HG03520 (cell line): Measurements from ENCODE around the gene ZNF722.
"Not testable (repeated sequence)": the region's sequence is repeated elsewhere in the genome, so short reads cannot be mapped to it uniquely, and the experiment has no call there.

Experiments used
- ATAC-seq: cut with Tn5 transposase; IDR thresholded peaks from one replicate; pipeline ENCODE4 v1.9.1; 2021; ENCODE audit warnings: mild to moderate bottlenecking, moderate library complexity; ENCODE audit not compliant: unreplicated experiment

Gene ZNF722

GRCh38 chr7:63998549-63998948, at the start of gene ZNF722:
TSS of gene ZNF722 (plus strand) at chr7:63998849. CDS start at chr7:63998962, 113 bp downstream.
- no peak for ATAC-seq

GRCh38 chr7:63953181-63953580, 45.5 kb upstream of the ZNF722 start:
- ATAC-seq = no peak

- no peak for ATAC-seq
Measured at GRCh38 chr7:63968629-63969028, 30.0 kb upstream of the ZNF722 start.

DNA sequence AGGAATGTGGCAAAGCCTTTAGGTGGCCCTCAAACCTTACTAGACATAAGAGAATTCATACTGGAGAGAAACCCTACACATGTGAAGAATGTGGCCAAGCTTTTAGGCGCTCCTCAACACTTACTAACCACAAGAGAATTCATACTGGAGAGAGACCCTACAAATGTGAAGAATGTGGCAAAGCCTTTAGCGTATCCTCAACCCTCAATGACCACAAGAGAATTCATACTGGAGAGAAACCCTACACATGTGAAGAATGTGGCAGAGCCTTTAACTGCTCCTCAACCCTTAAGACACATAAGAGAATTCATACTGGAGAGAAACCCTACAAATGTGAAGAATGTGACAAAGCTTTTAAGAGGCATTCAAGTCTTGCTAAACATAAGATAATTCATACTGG, 16.8 kb downstream of the ZNF722 start:
- not testable (repeated sequence) for ATAC-seq

- no peak for ATAC-seq
Measured at GRCh38 chr7:64035388-64035787, 36.7 kb downstream of the ZNF722 start.

GRCh38 chr7:64037095-64037494, 38.4 kb downstream of the ZNF722 start:
- ATAC-seq = no peak

DNA sequence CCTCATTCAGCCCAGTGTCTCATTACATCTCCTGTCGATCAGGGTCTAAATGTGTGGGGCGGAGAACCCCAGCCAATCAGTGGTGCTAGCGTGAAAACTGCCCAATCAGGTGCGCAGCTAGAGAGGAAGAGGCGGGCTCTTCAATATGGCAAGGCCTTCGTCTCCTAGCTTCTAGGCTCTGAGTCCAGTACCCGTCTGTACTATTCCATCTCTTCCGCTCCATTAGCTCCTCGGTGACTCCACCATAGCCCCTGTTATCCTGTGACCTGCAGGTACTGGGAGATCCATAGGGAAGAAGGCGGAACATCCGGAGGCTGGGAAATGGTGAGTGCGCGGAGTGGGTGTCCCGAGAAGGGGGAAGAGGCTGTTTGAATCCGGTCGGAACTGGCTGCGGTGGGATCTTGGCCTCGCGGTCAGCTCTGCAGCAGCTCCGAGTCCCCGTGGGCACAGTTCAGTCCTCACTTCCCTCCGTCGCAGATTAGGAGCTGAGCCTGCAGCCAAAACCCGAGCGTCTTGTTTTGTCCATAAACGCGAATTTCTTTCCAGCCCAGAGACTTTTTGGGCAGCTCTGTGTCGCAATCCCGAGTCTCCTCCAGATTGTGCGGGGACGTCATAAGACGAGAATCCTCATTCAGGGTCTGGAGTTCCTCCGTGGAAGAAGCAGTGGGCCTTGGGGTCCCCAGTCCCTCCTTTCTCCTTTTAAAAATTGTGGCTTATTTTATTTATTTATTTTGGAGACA, 46.8 kb downstream of the ZNF722 start, which contains the start of gene ZNF727:
ZNF727 (plus strand) TSS at position 134 of the 740 bp plus-strand sequence; CDS start at position 322, 188 bp downstream.
- ATAC-seq = no peak

DNA sequence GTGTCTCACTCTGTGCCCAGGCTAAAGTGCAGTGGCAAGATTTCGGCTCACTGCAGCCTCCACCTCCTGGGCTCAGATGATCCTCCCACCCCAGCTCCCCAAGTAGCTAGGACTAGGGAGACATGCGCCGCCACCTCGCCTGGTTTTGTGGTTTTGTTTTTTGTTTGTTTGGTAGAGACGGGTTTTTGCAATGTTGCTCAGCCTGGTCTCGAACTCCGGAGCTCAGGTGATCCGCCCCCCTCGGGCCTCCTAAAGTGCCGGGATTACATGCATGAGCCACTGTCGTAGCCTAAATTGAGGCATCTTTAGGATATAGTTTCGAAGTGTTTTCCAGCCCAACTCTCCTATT, 47.4 kb downstream of the ZNF722 start:
- no peak for ATAC-seq
